Measurements from ENCODE around the gene MFSD8.

The MFSD8 gene

GRCh38 chr4:127881563-127881864 lies 83.5 kb downstream of the MFSD8 start:
- peak overlapping the region; percentile 96; the same call in 1 of the 2 replicates for H3K27ac ChIP-seq (ENCODE audit: extremely low read depth, low read depth, low read length)
- no peaks in the 10 kb centered on the region; the same call in 1 of the 2 replicates for H3K4me1 ChIP-seq (ENCODE audit: control insufficient read depth, insufficient read depth, low read length)
- POLR2A ChIA-PET = interaction anchor here (0.6 to 1.7 kb wide), 9 partner anchors 8 to 930 kb away, joined by 3 to 27 read pairs (median 7); partner anchors contain the start of genes ABHD18, HSPA4L, LARP1B and MFSD8
- H3K36me3 ChIP-seq (ENCODE audit: control insufficient read depth in 2 of 2, insufficient read depth in 1 of 2, low read length in 2 of 2) = peaks cover 9 to 37% of the 10 kb centered on the region in 2 experiments
- no peaks in the 10 kb centered on the region for H3K9me3 ChIP-seq (ENCODE audit: control insufficient read depth, insufficient read depth, low read depth, low read length)
- CTCF ChIA-PET = interaction anchor here (0.7 kb wide), 2 partner anchors 12 to 61 kb away, joined by 3 read pairs; no protein-coding TSS in a partner anchor
- peak overlapping the region; percentile 96 for H3K4me3 ChIP-seq (ENCODE audit: low read depth, low read length)
- TF ChIP-seq ZNF501 (tag by site-specific recombination; IDR thresholded peaks at IDR 0.05) = no peak
- no peak for TF ChIP-seq ZNF175 (tag by site-specific recombination; IDR thresholded peaks at IDR 0.05)
- TF ChIP-seq ZNF133 (tag by site-specific recombination; IDR thresholded peaks at IDR 0.05) = no peak
- TF ChIP-seq ZNF626 (tag by site-specific recombination; IDR thresholded peaks at IDR 0.05) = no peak
- TF ChIP-seq ZNF48 (tag by site-specific recombination; IDR thresholded peaks at IDR 0.05) = no peak
- TF ChIP-seq SCRT1 (tag by site-specific recombination; IDR thresholded peaks at IDR 0.05; ENCODE audit: borderline replicate concordance) = peak; percentile 45; the same call in 1 of the 2 replicates
- no peak for TF ChIP-seq REST (tag by site-specific recombination; IDR thresholded peaks at IDR 0.05)
- no peak for TF ChIP-seq SALL2 (tag by site-specific recombination; IDR thresholded peaks at IDR 0.05; ENCODE audit: borderline replicate concordance)
- TF ChIP-seq, protein P1, sequence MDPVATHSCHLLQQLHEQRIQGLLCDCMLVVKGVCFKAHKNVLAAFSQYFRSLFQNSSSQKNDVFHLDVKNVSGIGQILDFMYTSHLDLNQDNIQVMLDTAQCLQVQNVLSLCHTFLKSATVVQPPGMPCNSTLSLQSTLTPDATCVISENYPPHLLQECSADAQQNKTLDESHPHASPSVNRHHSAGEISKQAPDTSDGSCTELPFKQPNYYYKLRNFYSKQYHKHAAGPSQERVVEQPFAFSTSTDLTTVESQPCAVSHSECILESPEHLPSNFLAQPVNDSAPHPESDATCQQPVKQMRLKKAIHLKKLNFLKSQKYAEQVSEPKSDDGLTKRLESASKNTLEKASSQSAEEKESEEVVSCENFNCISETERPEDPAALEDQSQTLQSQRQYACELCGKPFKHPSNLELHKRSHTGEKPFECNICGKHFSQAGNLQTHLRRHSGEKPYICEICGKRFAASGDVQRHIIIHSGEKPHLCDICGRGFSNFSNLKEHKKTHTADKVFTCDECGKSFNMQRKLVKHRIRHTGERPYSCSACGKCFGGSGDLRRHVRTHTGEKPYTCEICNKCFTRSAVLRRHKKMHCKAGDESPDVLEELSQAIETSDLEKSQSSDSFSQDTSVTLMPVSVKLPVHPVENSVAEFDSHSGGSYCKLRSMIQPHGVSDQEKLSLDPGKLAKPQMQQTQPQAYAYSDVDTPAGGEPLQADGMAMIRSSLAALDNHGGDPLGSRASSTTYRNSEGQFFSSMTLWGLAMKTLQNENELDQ (tag by site-specific recombination; IDR thresholded peaks at IDR 0.05; ENCODE audit: low read depth) = no peak
- TF ChIP-seq ZNF223 (tag by site-specific recombination; IDR thresholded peaks at IDR 0.05) = no peak
- no peak for TF ChIP-seq GLIS1 (tag by site-specific recombination; IDR thresholded peaks at IDR 0.05)
- no peak for TF ChIP-seq OVOL3 (tag by site-specific recombination; IDR thresholded peaks at IDR 0.05)
- peak; percentile 82 for TF ChIP-seq SCRT2 (tag by site-specific recombination; IDR thresholded peaks at IDR 0.05)
- peak; percentile 2; the same call in 1 of the 2 replicates for TF ChIP-seq ZBTB48 (tag by site-specific recombination; IDR thresholded peaks at IDR 0.05)
- TF ChIP-seq ZBTB17 (tag by site-specific recombination; IDR thresholded peaks at IDR 0.05) = no peak
- no peak for TF ChIP-seq KLF8 (tag by site-specific recombination; IDR thresholded peaks at IDR 0.05)
- TF ChIP-seq ZNF341 (tag by site-specific recombination; IDR thresholded peaks at IDR 0.05; ENCODE audit: low read depth) = 0 out of 2 replicates have a peak, but pooled peaks have one; percentile 27
- TF ChIP-seq ZNF660 (tag by site-specific recombination; IDR thresholded peaks at IDR 0.05) = no peak
- no peak for TF ChIP-seq ZNF707 (tag by site-specific recombination; IDR thresholded peaks at IDR 0.05)
- no peak for TF ChIP-seq FEZF1 (tag by site-specific recombination; IDR thresholded peaks at IDR 0.05)
- TF ChIP-seq ZNF426 (tag by site-specific recombination; IDR thresholded peaks at IDR 0.05) = no peak
- TF ChIP-seq ZNF169 (tag by site-specific recombination; IDR thresholded peaks at IDR 0.05) = no peak
- TF ChIP-seq ZNF518A (tag by site-specific recombination; conservative IDR thresholded peaks at IDR 0.05; ENCODE audit: low read depth) = no peak
- no peak for TF ChIP-seq YY1 (tag by site-specific recombination; IDR thresholded peaks at IDR 0.05)
- TF ChIP-seq ZNF830 (tag by site-specific recombination; IDR thresholded peaks at IDR 0.05; ENCODE audit: low read depth) = no peak
- TF ChIP-seq ZSCAN30 (tag by site-specific recombination; IDR thresholded peaks at IDR 0.05) = no peak
- no peak for TF ChIP-seq ZNF214 (tag by site-specific recombination; IDR thresholded peaks at IDR 0.05; ENCODE audit: borderline replicate concordance)
- no peak for TF ChIP-seq ZNF121 (tag by site-specific recombination; IDR thresholded peaks at IDR 0.05)
- TF ChIP-seq GLI2 (tag by site-specific recombination; IDR thresholded peaks at IDR 0.05; ENCODE audit: borderline replicate concordance, low read depth) = no peak
- TF ChIP-seq GLI4 (tag by site-specific recombination; IDR thresholded peaks at IDR 0.05) = no peak

Data from HEK293 (cell line).